Hematopoietic multipotent progenitor cell (in vitro differentiated cells): ENCODE results near the gene VGLL3. TPM values are rescaled to one million over a fixed set of nuclear protein-coding genes. Genes with fewer than 3 reads are reported as not detected.

Experiments
- total RNA-seq: library from RNA; depleted of rRNA; stranded (reverse); fragments of >200 nt; gene quantifications from one replicate; pipeline ENCODE4 v1.2.3, GENCODE V29; 2012

Gene VGLL3
- total RNA-seq, 1 donor, result 0.54 TPM

Other genes starting within 250 kb of the VGLL3 start
- gene CHMP2B, start 236.2 kb upstream of the VGLL3 start, total RNA-seq, result 7.0 TPM